SHP77 (cell line): ENCODE data around the gene SMIM20.

Experiments used
- DNase-seq, 2 experiments: peaks; one replicate each; lab custom pipeline; 2025; lab: John Stamatoyannopoulos, UW

Gene SMIM20

DNA sequence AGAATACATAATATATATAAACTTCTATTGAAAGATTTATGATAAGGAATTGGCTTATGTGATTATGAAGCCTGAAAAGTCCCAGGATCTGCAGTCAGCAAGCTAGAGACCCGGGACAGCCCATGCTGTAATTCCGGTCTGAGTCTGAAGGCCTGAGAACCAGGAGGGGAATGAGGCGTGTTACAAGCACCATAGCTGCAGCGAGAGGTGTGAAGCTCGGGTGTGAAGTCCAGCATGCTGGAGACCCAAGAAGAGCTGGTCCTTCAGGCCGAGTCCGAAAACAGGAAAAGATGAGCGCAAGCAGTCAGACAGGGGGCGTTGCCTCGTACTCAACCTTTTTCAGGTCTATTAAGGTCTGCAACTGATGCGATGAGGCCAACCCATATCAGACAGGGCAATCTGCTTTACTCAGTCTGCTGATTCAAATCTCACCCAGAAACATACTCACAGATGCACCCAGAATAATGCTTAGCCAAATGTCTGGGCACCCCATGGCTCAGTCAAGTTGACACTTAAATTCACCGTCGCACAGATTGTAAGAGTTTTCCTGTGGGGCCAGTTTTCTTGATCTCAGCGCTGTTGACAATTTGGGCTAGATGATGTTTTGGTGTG, 40.4 kb downstream of the SMIM20 start:
- no peak for DNase-seq

GRCh38 chr4:25955705-25956104, 41.7 kb downstream of the SMIM20 start:
- no peak for DNase-seq

- DNase-seq: no peak
Measured at GRCh38 chr4:25956260-25956659, 42.2 kb downstream of the SMIM20 start.

DNA sequence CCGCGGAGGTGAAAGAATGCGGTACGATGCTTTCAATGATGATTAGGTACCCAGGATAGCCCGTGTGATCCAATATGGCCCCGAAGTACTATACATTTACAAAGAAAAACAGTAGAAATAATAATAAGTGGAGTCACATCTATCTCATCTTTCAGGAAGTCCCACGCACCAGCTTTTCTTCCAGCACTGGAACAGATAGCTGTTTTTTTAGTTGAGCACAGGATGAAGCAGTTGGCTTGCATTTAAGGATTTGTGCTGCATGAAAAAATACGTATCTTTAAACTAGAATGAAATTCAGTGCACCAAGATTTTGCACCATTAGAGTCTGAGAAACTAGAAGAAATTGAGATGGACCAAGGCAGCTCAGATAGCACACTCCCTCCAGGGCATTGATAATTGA, 44.1 kb downstream of the SMIM20 start:
- no peak for DNase-seq

- DNase-seq: no peak
Measured at GRCh38 chr4:25962393-25962792, 48.4 kb downstream of the SMIM20 start.

GRCh38 chr4:25965629-25966028, 51.6 kb downstream of the SMIM20 start:
- DNase-seq: no peak

GRCh38 chr4:25966171-25966570, 52.2 kb downstream of the SMIM20 start:
- DNase-seq: no peak

DNA sequence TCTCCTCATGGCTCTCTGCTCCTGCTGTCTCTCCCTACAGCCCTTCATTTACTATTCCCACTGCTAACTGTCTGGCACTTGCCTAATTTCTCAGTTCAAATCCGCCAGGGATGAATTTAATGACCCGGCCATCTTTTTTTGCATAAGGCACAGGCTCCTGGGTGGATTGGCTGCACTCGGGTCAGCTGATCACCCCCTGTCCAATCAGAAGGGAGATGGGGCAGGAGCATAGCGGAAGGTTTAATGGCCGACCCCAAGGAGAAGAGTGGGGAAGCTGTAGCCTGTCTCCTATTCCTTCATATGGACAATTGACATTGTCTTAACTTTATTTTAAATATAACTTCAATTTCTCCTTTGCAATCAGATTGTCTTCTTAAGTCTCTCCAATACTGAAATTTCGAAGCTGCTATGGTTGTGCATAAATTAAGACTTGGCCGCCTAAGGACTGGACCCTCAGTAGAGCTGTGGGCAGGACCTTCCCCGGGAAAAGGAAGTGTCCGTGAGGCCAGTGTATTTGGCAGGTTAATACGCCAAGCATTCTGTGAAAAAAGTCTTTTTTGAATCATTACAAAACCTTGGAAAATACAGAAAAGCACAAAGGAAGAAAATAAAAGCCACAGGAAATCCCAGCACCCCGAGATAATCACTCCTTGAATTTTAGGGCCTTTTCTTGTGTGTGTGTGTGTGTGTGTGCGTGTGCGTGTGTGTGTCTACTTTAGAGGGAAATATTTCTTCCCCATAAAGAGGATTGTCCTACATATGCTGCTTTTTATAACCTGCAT, 55.5 kb downstream of the SMIM20 start:
- peak in 1 of 2 experiments; percentile 53 for DNase-seq

DNA sequence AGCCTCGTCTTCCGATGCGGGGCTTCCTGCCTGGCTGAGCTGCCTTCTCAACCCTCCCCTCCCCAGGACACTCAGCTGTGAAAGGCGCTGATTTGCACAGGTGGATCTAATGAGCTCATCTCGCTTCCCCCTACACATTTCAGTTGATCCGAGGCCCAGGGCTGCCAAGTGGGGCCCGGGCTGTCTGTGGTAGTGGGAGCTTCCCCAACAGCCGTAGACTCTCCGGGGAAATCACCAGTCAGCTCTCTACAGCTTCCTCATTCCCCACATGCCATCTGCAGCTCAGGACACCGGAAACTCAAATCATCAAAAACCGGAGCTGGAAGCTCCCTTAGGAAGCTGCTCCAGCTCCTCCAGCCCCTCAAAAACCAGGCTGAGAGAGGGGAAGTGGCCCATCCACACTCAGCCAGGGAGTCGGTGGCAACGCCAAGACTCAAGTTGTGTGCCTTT, 56.2 kb downstream of the SMIM20 start:
- peak in 1 of 2 experiments; percentile 21 for DNase-seq

GRCh38 chr4:25970691-25971432, 56.8 kb downstream of the SMIM20 start:
- DNase-seq: peak; percentile 56 to 66

GRCh38 chr4:25972366-25972765, 58.3 kb downstream of the SMIM20 start:
- DNase-seq: no peak

DNA sequence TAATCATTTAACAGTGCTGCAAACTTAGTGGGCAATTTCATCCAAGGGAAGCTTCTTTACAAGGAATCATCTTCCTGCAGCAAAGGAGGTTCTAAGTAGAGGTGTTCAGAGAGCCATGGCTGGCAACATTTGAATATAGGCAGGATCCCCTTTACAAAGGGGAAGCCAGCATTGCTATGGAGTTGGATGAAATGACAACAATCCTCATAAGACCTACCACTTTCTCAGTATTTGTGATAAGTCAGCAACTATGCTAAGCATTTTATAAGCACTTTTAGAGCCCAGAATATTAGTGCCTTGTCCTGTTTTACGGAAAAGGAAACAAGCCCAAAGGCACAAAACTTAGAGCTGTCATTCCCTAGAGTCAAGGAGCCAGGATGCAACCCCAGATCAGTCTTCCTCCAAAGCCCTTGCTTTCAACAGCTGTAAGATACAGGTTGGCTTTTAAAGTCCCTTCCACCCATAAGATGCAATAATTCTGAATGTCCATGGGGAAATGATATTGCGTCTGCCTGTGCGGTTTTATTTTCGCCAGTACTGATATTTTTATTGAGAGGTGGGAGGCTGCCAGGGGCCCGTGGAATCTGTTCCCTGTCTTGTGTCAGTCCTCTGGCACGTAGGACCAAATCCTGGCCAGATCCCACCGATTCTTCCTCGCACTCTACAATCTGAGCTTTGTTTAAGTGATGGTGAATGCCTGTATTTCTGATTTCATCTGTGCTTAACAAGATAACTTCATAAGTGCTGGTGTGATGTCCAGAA, 59.1 kb downstream of the SMIM20 start:
- DNase-seq: no peak

GRCh38 chr4:25976780-25977179, 62.8 kb downstream of the SMIM20 start:
- no peak for DNase-seq

DNA sequence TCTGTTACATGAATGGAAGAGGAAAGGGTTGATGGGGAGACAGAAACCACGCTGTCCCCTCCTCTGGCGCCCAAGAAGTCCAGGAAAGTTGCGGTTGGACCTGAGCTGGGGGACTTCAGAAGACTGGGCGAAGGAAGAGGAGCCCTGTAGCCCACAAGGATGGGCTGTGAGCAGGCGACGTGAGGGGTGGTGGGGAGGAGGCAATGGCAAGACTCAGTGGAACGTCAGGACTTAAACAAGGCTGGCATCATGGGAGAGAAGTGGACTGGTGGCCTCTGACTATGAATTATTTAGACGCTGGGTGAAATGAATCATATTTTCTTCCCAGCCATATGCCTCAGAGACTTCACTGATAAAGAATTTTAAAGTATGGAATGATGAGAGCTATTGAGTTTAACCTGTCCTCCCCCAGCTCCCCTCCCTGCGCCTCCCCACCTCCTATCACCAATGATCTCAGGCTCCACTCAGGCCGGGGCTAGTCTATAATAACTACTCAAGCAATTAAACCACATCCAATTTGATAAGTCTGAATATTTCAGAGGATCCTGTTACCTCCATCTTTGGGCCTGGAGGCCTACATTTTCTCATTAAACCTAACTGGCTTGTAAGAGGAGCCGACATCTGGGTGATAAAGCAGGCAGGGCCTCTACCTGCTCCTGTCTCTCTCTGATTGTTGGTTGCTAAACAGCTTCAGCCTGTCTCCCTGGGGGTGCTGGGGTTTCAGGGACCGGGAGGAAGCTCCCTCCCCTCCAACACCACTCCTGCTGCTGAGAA, 63.6 kb downstream of the SMIM20 start:
- DNase-seq: no peak

DNA sequence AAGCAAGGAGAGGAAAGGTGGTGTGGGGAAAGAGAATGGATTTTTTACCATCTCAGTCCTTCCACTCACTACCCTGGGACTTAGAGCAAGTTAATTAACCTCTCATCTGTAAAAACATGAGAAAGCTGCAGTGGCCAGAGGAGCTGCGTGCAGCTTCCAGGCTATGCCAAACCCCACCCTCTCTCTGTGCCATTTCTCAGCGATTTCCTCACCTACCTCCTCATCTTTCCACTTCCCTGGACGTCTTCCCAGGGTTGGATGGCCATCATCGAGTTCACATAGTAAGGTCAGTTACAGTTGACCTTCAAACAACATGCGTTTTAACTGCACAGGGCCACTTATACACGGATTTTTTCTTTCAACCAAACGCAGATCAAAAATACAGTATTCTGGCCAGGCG, 64.3 kb downstream of the SMIM20 start:
- DNase-seq: no peak
